Frontal cortex (tissue), 4 donors: ENCODE data around the gene ZCCHC2. TPM values are rescaled to one million over a fixed set of nuclear protein-coding genes. Genes with fewer than 3 reads are reported as not detected.

Experiments used
- DNase-seq, 2 donors: peaks; one replicate each; pipeline ENCODE4 v3.0.0; 2012; ENCODE audit warnings: low spot score in 2 of 2
- FAIRE-seq: peaks from 2 replicates; lab custom pipeline; 2012; peaks lifted over from hg19 to GRCh38; lab: Jason Lieb, UNC
- total RNA-seq: library from RNA; depleted of rRNA; stranded (reverse); fragments of >200 nt; gene quantifications from one replicate; pipeline ENCODE4 v1.2.3, GENCODE V29; 2014
- donor health status: control.
- donor health status: control.
- donor health status: control.

ZCCHC2 gene
- total RNA-seq, 1 donor from 2014 or later, result 13.5 TPM

- no peak for DNase-seq
- no peak for FAIRE-seq
Measured at GRCh38 chr18:62506495-62507143, 16.2 kb upstream of the ZCCHC2 start.

DNA sequence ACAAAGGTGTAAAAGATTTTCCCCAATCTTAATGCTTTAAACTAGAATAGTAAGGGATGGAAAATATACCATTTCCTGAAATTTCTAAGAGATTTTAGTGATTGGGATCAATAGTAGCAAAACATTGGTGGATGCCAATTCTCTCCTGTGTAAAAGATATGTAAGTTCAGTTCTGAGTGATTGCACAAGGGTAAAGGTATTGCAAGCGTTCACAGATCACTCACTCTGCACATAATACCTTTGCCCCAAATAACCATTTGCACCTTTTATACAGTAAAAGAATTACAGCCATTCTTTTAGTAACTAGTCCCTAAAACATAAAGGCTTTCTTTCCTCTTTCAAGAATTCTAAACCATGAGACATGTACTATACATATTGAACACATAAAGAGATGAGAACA is 13.0 kb upstream of the ZCCHC2 start:
- FAIRE-seq (no peak), DNase-seq (no peak)

DNA sequence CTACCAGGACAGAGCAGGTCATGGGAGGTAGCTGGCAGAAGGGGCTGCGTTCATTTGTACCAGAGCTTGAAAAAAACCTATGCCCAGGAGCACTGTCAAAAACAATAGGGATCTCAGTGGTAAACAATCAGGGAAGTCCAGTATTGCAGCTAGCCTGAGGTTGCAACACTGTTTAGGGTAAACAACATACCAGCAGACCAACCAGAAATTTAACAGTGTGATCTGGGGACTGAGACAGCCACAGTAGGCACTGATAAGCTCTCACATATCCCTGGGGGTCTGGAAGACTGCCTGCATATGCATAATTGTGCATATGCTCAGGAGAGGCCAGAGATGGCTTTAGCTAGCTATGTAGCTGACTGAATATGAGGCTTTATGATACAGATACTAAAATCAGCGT is 12.0 kb upstream of the ZCCHC2 start:
- FAIRE-seq, result no peak
- DNase-seq, result no peak

DNA sequence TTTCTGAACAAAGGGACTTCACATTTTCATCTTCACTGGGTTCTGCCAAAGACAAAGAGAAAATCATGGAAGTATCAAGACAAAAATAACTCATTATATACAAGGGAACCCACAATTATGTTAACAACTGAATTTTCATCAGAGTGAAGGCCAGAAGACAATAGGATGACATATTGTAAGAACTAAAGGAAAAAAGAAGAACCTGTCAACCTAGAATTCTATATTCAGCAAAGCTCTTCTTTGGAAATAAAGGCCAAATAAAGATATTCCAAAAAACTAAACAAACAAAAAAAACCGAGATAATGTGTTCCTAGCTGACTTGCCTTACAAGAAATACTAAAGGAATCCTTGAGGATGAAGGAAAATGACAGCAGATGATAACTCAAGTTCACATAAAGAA is 10.3 kb upstream of the ZCCHC2 start:
- FAIRE-seq (no peak), DNase-seq (no peak)

DNA sequence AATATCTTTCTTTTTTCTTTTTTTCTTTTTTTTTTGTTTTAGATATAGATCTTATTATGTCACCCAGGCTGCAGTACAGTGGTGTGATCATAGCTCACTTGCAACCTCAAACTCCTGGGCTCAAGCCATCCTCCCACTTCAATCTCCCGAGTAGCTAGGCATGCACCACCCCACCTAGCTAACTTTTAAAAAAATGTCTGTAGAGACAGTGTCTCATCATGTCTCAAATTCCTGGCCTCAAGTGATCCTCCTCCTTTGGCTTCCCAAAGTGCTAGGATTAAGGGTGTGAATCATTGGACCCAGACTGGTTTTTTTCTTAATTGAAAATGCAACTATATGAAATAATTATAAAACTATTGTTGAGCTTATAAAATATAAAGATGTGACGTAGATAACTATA is 9.8 kb upstream of the ZCCHC2 start:
- DNase-seq (no peak), FAIRE-seq (no peak)

- peak; percentile 3 for FAIRE-seq
- no peak for DNase-seq
Measured at GRCh38 chr18:62514570-62514969, 8.3 kb upstream of the ZCCHC2 start.

- DNase-seq (no peak), FAIRE-seq (no peak)
Measured at GRCh38 chr18:62516242-62516641, 6.6 kb upstream of the ZCCHC2 start.

- FAIRE-seq, result no peak
- no peak for DNase-seq
Measured at GRCh38 chr18:62518460-62519375, 4.1 kb upstream of the ZCCHC2 start.

DNA sequence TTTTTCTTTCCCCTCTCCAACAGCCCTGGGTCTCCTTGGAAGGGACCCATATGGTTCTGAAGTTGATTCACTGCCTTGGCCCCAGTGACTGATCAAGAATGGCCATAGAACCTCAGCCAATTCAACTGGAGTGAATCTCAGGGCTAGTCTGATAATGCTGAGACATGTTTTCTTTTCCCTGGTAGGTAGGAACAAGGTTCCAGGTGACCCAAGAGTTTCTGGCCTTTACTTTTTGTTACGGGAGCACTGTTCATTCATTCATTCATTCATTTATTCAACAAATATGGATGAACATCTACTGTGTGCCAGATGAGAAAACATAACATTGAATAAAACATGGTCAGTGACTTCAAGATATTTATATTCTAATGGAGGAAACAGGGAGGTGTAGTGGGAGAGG is 3.1 kb upstream of the ZCCHC2 start:
- no peak for FAIRE-seq
- no peak for DNase-seq

DNA sequence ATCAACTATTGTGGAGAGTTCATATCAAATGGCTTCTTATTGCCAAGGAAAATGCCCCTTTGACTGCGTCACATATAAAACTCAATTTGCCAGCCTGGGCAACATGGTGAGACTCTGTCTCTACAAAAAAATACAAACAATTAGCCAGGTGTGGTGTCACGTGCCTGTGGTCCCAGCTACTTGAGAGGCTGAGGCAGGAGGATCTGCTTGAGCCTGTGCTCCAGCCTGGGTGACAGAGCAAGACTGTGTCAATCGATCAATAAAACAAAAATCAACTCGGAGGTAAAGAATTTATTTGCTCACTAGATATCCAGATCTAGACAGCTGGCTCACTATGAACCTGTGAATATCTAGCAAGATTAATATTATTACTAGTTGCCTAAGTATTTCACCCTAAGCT is 1.7 kb upstream of the ZCCHC2 start:
- DNase-seq (no peak), FAIRE-seq (no peak)

- FAIRE-seq, result no peak
- DNase-seq, result no peak
Measured at GRCh38 chr18:62521593-62521992, 1.2 kb upstream of the ZCCHC2 start.

DNA sequence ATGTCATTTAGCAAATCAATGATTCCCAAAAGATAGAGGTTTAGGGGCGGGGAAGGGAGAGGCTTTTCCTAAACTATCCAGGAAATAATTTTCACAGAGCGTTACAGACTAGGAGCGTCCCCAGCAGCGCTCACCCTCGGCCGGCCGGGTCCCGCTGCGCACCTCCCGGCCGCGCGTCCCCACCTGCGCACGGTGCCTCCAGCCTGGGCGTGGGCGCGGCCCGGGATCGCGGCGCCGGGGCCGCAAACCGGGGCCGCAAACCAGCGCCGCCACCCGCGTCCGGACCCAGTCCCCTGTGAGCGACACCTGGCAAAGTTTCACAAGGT is 684 bp upstream of the ZCCHC2 start:
- FAIRE-seq (no peak), DNase-seq (peak in 1 of 2 donors; percentile 21)

GRCh38 chr18:62523255-62523588 is 397 bp downstream of the ZCCHC2 start:
- no peak for DNase-seq
- FAIRE-seq, result no peak

- DNase-seq, result peak in 1 of 2 donors; percentile 46
- no peak for FAIRE-seq
Measured at GRCh38 chr18:62523631-62524439, 1.0 kb downstream of the ZCCHC2 start.

- no peak for FAIRE-seq
Measured at GRCh38 chr18:62524440-62525200, 1.8 kb downstream of the ZCCHC2 start.

DNA sequence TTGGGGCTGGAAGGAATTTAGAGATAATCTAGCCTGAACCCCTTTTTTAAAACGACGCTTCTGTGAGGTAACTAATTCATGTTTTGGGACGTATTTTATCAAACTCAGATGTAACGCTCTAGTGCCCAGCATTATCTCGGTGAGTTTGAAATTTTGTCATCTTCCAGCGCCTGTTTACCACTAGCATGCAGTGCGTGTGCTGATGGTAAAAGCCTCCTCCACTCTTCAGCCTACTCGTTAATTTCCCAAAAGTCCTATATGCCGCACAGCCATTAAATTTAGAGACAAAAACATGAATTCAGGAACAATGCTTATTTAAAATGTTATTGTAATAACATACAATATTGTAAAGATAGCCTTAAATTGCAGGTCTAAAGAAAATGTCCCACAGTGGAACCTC is 2.8 kb downstream of the ZCCHC2 start:
- FAIRE-seq (no peak), DNase-seq (no peak)

More at GRCh38 chr18:62524440-62525200, 1.8 kb downstream of the ZCCHC2 start:
- DNase-seq, result peak; percentile 36 to 52

DNA sequence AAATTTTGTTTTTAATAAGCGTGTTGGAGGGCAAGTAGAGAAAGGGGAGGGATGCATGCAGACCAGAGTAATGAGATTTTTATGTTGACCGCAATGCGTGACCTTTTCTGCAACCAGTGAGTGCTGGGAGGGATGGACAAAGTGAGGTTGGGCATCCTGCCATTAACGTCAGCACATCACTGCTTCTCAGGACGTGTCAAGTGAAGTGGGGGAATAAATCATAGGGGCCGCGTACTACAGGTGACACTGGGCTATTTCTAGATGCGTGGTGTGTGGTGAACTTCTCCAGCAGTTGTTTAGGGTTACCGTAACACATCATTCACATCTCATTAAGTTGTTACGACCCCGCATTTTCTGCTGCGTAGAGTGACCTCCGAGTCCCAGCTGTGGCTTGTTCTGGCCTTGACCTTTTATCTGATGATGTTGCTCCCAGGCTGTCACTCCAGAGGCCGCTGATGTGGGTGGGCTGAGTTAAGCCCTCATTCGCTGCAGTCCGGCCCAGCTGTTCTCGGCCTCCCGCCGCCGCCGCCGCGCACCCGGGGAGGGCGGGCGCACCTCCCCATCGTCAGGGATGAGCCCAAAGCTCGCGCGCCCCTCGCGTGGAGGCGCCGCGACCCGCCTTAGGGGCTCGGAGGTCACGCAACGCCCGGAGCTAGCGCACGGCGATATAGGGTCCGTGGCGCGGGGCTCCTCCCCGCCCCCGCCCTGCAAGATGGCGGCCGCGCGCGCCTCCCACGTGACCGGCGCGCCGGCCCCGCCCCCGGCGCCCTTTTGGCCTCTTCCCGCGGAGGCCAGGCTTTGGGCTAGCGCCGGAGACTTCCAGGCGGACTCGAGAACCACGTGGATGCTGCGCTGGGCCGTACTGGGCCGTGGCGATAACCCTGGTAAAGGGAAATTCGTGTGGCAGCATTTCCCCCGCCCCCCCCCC is 3.5 kb downstream of the ZCCHC2 start:
- no peak for FAIRE-seq

GRCh38 chr18:62529597-62529996 is 6.8 kb downstream of the ZCCHC2 start:
- no peak for FAIRE-seq
- no peak for DNase-seq

More for the DNA sequence above, 3.5 kb downstream of the ZCCHC2 start:
- DNase-seq, result peak; percentile 78 to 82

- no peak for FAIRE-seq
- DNase-seq, result no peak
Measured at GRCh38 chr18:62531078-62531477, 8.3 kb downstream of the ZCCHC2 start.
